Measurements from ENCODE around the gene ZNF683. TPM values are rescaled to one million over a fixed set of nuclear protein-coding genes. Genes with fewer than 3 reads are reported as not detected.

ZNF683 gene
- total and polyA plus RNA-seq, 2 donors (not counting 1 experiment from before 2014, with no cell fraction given), result not detected

DNA sequence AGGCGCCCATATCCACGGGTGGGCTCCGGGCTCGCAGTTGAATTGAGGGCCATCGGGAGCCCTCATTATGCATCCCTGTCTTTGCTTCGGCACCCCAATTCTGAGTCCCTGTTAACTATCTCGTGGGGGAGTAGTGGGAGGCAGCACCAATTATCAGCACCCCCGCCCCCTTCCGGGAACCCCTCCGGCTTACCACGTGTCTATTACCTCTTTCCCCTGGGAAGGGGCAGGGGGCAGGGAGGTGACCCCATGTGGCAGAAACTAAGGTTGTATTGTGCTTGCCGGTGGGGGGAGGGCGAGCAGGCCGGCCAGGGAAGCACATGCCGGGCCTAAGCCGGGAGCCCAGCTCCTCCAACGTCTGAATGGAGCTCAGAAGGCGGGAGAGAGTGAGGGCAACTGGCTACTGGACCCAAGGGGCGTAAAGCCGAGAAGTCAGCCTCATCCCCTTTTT lies 39.1 kb upstream of the ZNF683 start:
- Histone ChIP-seq H3K27ac (ENCODE audit: insufficient read depth, low read length) (no peak overlapping the region), H2AFZ (ENCODE audit: low read length) (no peak overlapping the region), H4K20me1 (ENCODE audit: control insufficient read depth, extremely low read depth, insufficient read depth, low read length) (no peaks in the 10 kb centered on the region), H3K4me1 (ENCODE audit: control insufficient read depth, extremely low read depth, insufficient read depth, low read length) (no peaks in the 10 kb centered on the region), H3K4me2 (ENCODE audit: extremely low read depth, insufficient read depth, low read length) (no peak overlapping the region), H3K27me3 (ENCODE audit: control insufficient read depth, insufficient read depth, low read length) (peaks cover 40% of the 10 kb centered on the region), H3K9ac (ENCODE audit: insufficient read depth, low read length) (no peak overlapping the region), H3K4me3 (replicated peaks in 1 of 4; ENCODE audit: control extremely low read depth in 1 of 4, insufficient read depth in 1 of 4, low read depth in 3 of 4, low read length in 4 of 4) (no peak overlapping the region), H3K9me3 (ENCODE audit: control insufficient read depth, insufficient read depth, low read depth, low read length) (no peaks in the 10 kb centered on the region), H3K36me3 (ENCODE audit: control insufficient read depth, insufficient read depth, low read length) (no peaks in the 10 kb centered on the region), H3K79me2 (ENCODE audit: control insufficient read depth, insufficient read depth, low read length) (no peaks in the 10 kb centered on the region)
- TF ChIP-seq EZH2 (IDR thresholded peaks at IDR 0.05; ENCODE audit: low read length, missing control alignments), result no peak
- TF ChIP-seq, protein P1, sequence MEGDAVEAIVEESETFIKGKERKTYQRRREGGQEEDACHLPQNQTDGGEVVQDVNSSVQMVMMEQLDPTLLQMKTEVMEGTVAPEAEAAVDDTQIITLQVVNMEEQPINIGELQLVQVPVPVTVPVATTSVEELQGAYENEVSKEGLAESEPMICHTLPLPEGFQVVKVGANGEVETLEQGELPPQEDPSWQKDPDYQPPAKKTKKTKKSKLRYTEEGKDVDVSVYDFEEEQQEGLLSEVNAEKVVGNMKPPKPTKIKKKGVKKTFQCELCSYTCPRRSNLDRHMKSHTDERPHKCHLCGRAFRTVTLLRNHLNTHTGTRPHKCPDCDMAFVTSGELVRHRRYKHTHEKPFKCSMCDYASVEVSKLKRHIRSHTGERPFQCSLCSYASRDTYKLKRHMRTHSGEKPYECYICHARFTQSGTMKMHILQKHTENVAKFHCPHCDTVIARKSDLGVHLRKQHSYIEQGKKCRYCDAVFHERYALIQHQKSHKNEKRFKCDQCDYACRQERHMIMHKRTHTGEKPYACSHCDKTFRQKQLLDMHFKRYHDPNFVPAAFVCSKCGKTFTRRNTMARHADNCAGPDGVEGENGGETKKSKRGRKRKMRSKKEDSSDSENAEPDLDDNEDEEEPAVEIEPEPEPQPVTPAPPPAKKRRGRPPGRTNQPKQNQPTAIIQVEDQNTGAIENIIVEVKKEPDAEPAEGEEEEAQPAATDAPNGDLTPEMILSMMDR (conservative IDR thresholded peaks at IDR 0.05 in 1 of 2, IDR thresholded peaks at IDR 0.05 in 1 of 2; ENCODE audit: low read depth in 1 of 2, low read length in 2 of 2), result no peak
- no peak for DNase-seq (ENCODE audit: low read depth in 2 of 2)

- no peaks in the 10 kb centered on the region for H3K4me1 ChIP-seq (ENCODE audit: control insufficient read depth, extremely low read depth, insufficient read depth, low read length)
- H3K9ac ChIP-seq (ENCODE audit: insufficient read depth, low read length), result no peak within 1 kb of the TSS
- no peak within 1 kb of the TSS for H3K27ac ChIP-seq (ENCODE audit: insufficient read depth, low read length)
- H3K36me3 ChIP-seq (ENCODE audit: control insufficient read depth, insufficient read depth, low read length), result no peaks in the 10 kb centered on the region
- peaks cover 40% of the 10 kb centered on the region for H3K27me3 ChIP-seq (ENCODE audit: control insufficient read depth, insufficient read depth, low read length)
- H3K4me2 ChIP-seq (ENCODE audit: extremely low read depth, insufficient read depth, low read length), result no peak within 1 kb of the TSS
- no peaks in the 10 kb centered on the region for H3K9me3 ChIP-seq (ENCODE audit: control insufficient read depth, insufficient read depth, low read depth, low read length)
- TF ChIP-seq, protein P1 (conservative IDR thresholded peaks at IDR 0.05 in 1 of 2, IDR thresholded peaks at IDR 0.05 in 1 of 2; ENCODE audit: low read depth in 1 of 2, low read length in 2 of 2), result no peak
- TF ChIP-seq EZH2 (IDR thresholded peaks at IDR 0.05; ENCODE audit: low read length, missing control alignments), result peak; percentile 99
- no peak within 1 kb of the TSS for H2AFZ ChIP-seq (ENCODE audit: low read length)
- no peaks in the 10 kb centered on the region for H4K20me1 ChIP-seq (ENCODE audit: control insufficient read depth, extremely low read depth, insufficient read depth, low read length)
- no peak within 1 kb of the TSS for H3K4me3 ChIP-seq (replicated peaks in 1 of 4; ENCODE audit: control extremely low read depth in 1 of 4, insufficient read depth in 1 of 4, low read depth in 3 of 4, low read length in 4 of 4)
- no peaks in the 10 kb centered on the region for H3K79me2 ChIP-seq (ENCODE audit: control insufficient read depth, insufficient read depth, low read length)
- DNase-seq (ENCODE audit: low read depth in 2 of 2), result no peak
These were observed 38.4 kb upstream of the ZNF683 start, which contains the start of gene LIN28A for GRCh38 chr1:26410706-26411623. Gene LIN28A, plus strand, starts transcription at chr1:26410817. Its CDS starts 75 bp downstream, at chr1:26410892.

GRCh38 chr1:26409191-26409807 lies 36.7 kb upstream of the ZNF683 start:
- Histone ChIP-seq H3K36me3 (ENCODE audit: control insufficient read depth, insufficient read depth, low read length) (no peaks in the 10 kb centered on the region), H4K20me1 (ENCODE audit: control insufficient read depth, extremely low read depth, insufficient read depth, low read length) (no peaks in the 10 kb centered on the region), H3K9me3 (ENCODE audit: control insufficient read depth, insufficient read depth, low read depth, low read length) (no peaks in the 10 kb centered on the region), H3K4me3 (replicated peaks in 1 of 4; ENCODE audit: control extremely low read depth in 1 of 4, insufficient read depth in 1 of 4, low read depth in 3 of 4, low read length in 4 of 4) (no peak overlapping the region), H3K9ac (ENCODE audit: insufficient read depth, low read length) (no peak overlapping the region), H3K27ac (ENCODE audit: insufficient read depth, low read length) (no peak overlapping the region), H3K4me1 (ENCODE audit: control insufficient read depth, extremely low read depth, insufficient read depth, low read length) (no peaks in the 10 kb centered on the region), H2AFZ (ENCODE audit: low read length) (no peak overlapping the region), H3K79me2 (ENCODE audit: control insufficient read depth, insufficient read depth, low read length) (no peaks in the 10 kb centered on the region), H3K4me2 (ENCODE audit: extremely low read depth, insufficient read depth, low read length) (no peak overlapping the region), H3K27me3 (ENCODE audit: control insufficient read depth, insufficient read depth, low read length) (peaks cover 40% of the 10 kb centered on the region)
- no peak for TF ChIP-seq EZH2 (IDR thresholded peaks at IDR 0.05; ENCODE audit: low read length, missing control alignments)
- TF ChIP-seq, protein P1 (conservative IDR thresholded peaks at IDR 0.05 in 1 of 2, IDR thresholded peaks at IDR 0.05 in 1 of 2; ENCODE audit: low read depth in 1 of 2, low read length in 2 of 2), result no peak
- no peak for DNase-seq (ENCODE audit: low read depth in 2 of 2)

Measured in fibroblast of lung (primary cell).